HEK293T (cell line): ENCODE measurements around the gene PDIA5.

ENCODE experiments used
- BHLHE40 ChIP-seq: fragments of 450-650 bp; IDR thresholded peaks from 2 replicates; pipeline ENCODE4 v1.6.1; 2016; ENCODE audit warnings: mild to moderate bottlenecking, moderate library complexity, borderline replicate concordance
- ELF4 ChIP-seq: fragments of 450-650 bp; IDR thresholded peaks from 2 replicates; pipeline ENCODE4 v1.6.1; 2017; ENCODE audit warnings: antibody characterized with exemption
- FOXK2 ChIP-seq: fragments of 450-650 bp; IDR thresholded peaks from 2 replicates; pipeline ENCODE4 v1.6.1; 2016; ENCODE audit warnings: mild to moderate bottlenecking
- FOXM1 ChIP-seq: fragments of 450-650 bp; IDR thresholded peaks from 2 replicates; pipeline ENCODE4 v1.6.1; 2017; ENCODE audit warnings: mild to moderate bottlenecking, borderline replicate concordance
- HDGF ChIP-seq: fragments of 450-650 bp; IDR thresholded peaks from 2 replicates; pipeline ENCODE4 v1.6.1; 2017; ENCODE audit warnings: antibody characterized with exemption, borderline replicate concordance
- L3MBTL2 ChIP-seq: fragments of 450-650 bp; conservative IDR thresholded peaks from 2 replicates; pipeline ENCODE4 v1.6.1; 2016; ENCODE audit warnings: mild to moderate bottlenecking
- NFRKB ChIP-seq: fragments of 450-650 bp; IDR thresholded peaks from 2 replicates; pipeline ENCODE4 v1.6.1; 2016; ENCODE audit warnings: mild to moderate bottlenecking, moderate library complexity
- SP1 ChIP-seq: fragments of 450-650 bp; IDR thresholded peaks from 2 replicates; pipeline ENCODE4 v1.6.1; 2017
- SUZ12 ChIP-seq: fragments of 450-650 bp; IDR thresholded peaks from 2 replicates; pipeline ENCODE4 v1.6.1; 2016; ENCODE audit warnings: mild to moderate bottlenecking
- TARDBP ChIP-seq: fragments of 450-650 bp; IDR thresholded peaks from 2 replicates; pipeline ENCODE4 v1.6.1; 2016

- TF ChIP-seq NFRKB (no peak), HDGF (no peak), TARDBP (no peak), SP1 (no peak), FOXK2 (no peak), SUZ12 (no peak), L3MBTL2 (no peak), BHLHE40 (no peak), FOXM1 (no peak), ELF4 (no peak)
Observed at GRCh38 chr3:123053107-123053506, 13.7 kb upstream of the PDIA5 start.
